Motor neuron (in vitro differentiated cells): ENCODE data around the gene COA3. TPM values are rescaled to one million over a fixed set of nuclear protein-coding genes. Genes with fewer than 3 reads are reported as not detected.
A peak's percentile ranks its signal among the peaks of the same experiment; 100 is the strongest.

Source experiments
- ATAC-seq, 8 experiments: fragments of 200-7000 bp; cut with Tn5 transposase; replicated peaks in 6 of 8; 2 replicates each; pipeline ENCODE4 v1.8.0; 2021; ENCODE audit warnings: mild to moderate bottlenecking in 8 of 8, moderate library complexity in 8 of 8
- H3K27ac ChIP-seq, 2 donors: fragments of 250-450 bp; sonication (Bioruptor Pico); 2 replicates each; pipeline ENCODE4 v1.9.0; 2021; ENCODE audit warnings: antibody characterized with exemption in 2 of 2, mild to moderate bottlenecking in 2 of 2, moderate library complexity in 1 of 2
- H3K4me1 ChIP-seq, 2 donors: fragments of 250-450 bp; sonication (Bioruptor Pico); replicated peaks in 1 of 2; 2 replicates each; pipeline ENCODE4 v1.6.1; 2021; ENCODE audit warnings: antibody characterized with exemption in 2 of 2, mild to moderate bottlenecking in 2 of 2, moderate library complexity in 1 of 2
- H3K4me3 ChIP-seq, 5 donors: fragments of 250-450 bp; sonication (Bioruptor Pico); 2 replicates each; pipeline ENCODE4 v1.9.0; 2021; ENCODE audit warnings: antibody characterized with exemption in 5 of 5, mild to moderate bottlenecking in 5 of 5, moderate library complexity in 4 of 5
- WGBS, 10 experiments: fragments of 450-650 bp; shearing (Covaris generic); methylation state at CpG; one replicate each; pipeline ENCODE4 v1.0.0; 2022; 5-methylcytosine and 5-hydroxymethylcytosine counted together
- in situ Hi-C, 9 experiments: fragments of 400-800 bp; cut with MboI; loops; one replicate each; pipeline ENCODE4 v1.15.0; 2021; ENCODE audit warnings: low sequenced_read_pairs in 9 of 9, low pct_unique_long_range_greater_than_20kb in 2 of 9; ENCODE audit not compliant: unreplicated experiment in 9 of 9
- total RNA-seq, 8 experiments: library from RNA; unstranded; fragments of 300-600 nt; gene quantifications; 2 replicates each; pipeline versions ENCODE4 v1.2.3 to v1.2.4, GENCODE V29; 2022

Gene COA3
- total RNA-seq, 8 experiments from 2014 or later, result 58.7 to 114 (median 72.5) TPM

DNA sequence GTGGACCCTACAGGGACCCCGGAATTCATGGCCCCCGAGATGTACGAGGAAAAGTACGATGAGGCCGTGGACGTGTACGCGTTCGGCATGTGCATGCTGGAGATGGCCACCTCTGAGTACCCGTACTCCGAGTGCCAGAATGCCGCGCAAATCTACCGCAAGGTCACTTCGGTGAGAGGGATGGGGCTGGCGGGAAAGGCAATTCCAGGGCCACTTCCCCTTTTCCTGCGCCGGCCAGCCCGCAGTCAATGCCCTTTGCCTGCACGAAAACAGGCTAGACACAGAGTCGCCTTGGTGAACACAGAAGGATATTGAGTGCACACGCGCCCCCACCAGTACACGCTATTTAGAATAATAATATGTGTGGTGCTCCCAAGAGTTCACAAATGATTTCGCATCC lies 14.1 kb downstream of the COA3 start:
- no peak overlapping the region for H3K27ac ChIP-seq
- in situ Hi-C loops, result no loop called here
- 19 to 98% (median 92%) methylated on average over 2 to 14 of the region's 25 CpGs; no CpG with 5 or more reads in 7 of the 10 experiments for WGBS, 10 experiments
- H3K4me1 ChIP-seq, result peaks cover 3 to 4% of the 10 kb centered on the region in 2 donors
- ATAC-seq, result no peak
- no peak overlapping the region for H3K4me3 ChIP-seq

DNA sequence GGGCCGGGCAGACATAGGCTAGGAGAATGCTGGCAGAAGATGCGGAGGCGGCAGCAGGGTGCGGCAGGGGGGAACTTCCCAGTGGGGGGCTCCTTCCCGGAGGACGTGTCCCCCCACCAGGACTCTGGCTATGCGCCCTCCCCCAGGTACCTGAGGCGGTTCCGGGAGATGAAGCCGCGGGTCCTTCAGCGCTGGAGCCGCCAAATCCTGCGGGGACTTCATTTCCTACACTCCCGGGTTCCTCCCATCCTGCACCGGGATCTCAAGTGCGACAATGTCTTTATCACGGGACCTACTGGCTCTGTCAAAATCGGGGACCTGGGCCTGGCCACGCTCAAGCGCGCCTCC lies 14.7 kb downstream of the COA3 start:
- WGBS, 10 experiments, result 15 to 100% (median 74%) methylated on average over 1 to 13 of the region's 22 CpGs; no CpG with 5 or more reads in 4 of the 10 experiments

DNA sequence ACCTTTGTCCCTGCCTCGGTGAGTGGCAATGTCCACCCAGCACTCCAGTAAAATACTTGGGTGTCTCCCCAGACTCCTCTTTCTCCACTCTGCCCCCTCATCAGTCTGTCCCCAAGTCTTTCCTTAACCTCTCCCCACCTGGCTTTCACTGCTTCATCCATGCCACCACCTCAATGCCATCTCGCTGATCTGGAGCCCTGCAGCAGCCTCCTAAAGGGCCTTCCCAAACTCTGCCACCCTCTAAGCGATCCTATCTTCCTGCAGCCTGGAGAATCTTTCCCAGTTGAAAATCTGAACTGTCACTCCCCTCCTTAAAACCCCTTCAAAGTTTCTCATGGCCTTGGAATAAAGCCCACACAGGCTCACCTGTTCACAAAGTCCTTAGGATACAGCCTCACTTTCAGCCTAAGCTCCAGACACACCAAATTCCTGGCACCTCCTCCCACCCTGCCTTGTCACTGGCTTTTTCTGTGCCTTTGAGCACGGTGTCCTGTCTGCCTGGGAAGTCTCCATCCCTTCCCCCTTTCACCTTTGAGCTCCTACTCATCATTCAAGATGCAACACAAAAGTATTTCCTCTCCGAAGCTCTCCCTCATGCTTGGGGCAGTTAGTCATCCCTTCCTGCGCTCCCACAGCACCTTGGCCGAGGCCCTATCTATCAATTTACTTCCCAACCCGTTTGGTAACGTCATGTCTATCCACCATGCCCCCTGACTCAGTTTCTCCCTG lies 15.3 kb downstream of the COA3 start:
- Histone ChIP-seq H3K4me1 (peaks cover 3 to 4% of the 10 kb centered on the region in 2 donors), H3K4me3 (no peak overlapping the region), H3K27ac (no peak overlapping the region)
- in situ Hi-C loops, result no loop called here
- 0 to 67% (median 40%) methylated on average over 1 to 7 of the region's 9 CpGs; no CpG with 5 or more reads in 1 of the 10 experiments for WGBS, 10 experiments
- no peak for ATAC-seq

More for the DNA sequence above, 14.7 kb downstream of the COA3 start:
- no peak overlapping the region for H3K27ac ChIP-seq
- H3K4me3 ChIP-seq, result no peak overlapping the region
- in situ Hi-C loops, result no loop called here
- peaks cover 3 to 4% of the 10 kb centered on the region in 2 donors for H3K4me1 ChIP-seq
- no peak for ATAC-seq

DNA sequence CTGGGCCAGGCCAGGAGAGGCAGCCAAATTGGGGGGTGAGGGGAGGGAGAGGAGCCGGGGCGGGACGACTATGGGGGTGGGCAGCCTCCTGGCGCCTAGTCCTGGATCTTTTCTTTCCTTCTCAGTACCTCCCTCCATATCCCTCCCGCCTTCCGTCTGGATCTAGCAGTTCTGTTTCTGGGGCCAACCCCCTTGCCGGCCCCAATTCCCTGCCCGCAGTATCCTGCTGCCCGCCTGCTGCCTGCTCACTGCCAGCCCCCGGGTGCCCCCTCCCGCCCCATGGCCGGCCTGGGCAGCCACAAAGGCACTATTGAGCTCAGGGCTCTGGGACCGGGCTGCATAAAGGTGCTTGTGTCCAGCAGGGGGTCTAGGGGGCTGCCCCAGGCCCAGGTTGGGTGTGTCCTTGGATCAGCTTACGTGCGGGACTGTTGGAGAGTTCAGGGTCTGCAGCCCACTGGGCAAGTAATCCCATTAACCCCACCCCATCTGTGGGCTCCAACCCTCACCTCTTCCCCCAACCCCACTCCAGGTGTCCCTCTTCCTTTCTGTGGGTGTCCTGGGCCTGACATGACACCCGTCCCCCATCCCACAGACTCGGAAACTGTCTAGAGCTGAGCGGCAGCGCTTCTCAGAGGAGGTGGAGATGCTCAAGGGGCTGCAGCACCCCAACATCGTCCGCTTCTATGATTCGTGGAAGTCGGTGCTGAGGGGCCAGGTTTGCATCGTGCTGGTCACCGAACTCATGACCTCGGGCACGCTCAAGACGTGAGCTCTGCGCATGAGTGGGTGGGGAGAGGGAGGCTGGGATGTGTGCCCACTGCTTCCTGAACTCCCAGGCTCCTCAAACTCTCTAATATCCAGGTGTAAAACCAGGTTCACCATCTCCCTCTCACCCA lies 16.1 kb downstream of the COA3 start:
- Histone ChIP-seq H3K4me3 (no peak overlapping the region), H3K27ac (no peak overlapping the region), H3K4me1 (peaks cover 3 to 4% of the 10 kb centered on the region in 2 donors)
- in situ Hi-C loops, result no loop called here
- 67 to 83% methylated on average over 3 to 7 of the region's 29 CpGs; no CpG with 5 or more reads in 8 of the 10 experiments for WGBS, 10 experiments
- no peak for ATAC-seq

DNA sequence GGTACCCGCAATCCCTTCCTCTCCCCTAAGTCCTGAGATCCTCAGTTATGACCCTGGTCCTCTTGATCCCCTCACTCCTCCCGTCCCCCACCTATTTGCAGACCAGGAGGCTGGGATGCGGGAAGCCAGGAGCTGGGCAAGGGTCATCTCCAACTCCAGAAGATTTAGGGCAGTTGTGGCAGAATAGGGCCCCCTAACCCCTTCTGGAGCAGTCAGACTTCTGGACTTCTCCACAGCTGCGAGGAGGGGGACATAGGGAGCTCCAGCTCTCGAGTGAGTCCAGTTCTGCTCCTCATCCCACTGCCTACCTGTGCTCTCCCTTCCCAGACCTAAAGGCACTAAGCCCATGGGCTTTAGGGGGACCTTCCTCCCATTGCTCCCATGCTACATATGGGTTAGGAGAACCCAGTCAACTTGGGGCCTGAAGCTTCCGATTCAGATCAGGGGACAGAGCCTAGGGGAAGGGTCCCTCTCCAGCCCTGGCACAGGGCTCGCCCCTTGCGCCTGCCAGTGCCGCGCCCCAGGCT lies 16.8 kb downstream of the COA3 start:
- Histone ChIP-seq H3K4me1 (peaks cover 3 to 4% of the 10 kb centered on the region in 2 donors), H3K27ac (no peak overlapping the region), H3K4me3 (no peak overlapping the region)
- in situ Hi-C loops, result no loop called here
- ATAC-seq, result no peak
- WGBS, 10 experiments, result 17 to 100% (median 86%) methylated on average over 1 to 5 of the region's 10 CpGs; no CpG with 5 or more reads in 4 of the 10 experiments

DNA sequence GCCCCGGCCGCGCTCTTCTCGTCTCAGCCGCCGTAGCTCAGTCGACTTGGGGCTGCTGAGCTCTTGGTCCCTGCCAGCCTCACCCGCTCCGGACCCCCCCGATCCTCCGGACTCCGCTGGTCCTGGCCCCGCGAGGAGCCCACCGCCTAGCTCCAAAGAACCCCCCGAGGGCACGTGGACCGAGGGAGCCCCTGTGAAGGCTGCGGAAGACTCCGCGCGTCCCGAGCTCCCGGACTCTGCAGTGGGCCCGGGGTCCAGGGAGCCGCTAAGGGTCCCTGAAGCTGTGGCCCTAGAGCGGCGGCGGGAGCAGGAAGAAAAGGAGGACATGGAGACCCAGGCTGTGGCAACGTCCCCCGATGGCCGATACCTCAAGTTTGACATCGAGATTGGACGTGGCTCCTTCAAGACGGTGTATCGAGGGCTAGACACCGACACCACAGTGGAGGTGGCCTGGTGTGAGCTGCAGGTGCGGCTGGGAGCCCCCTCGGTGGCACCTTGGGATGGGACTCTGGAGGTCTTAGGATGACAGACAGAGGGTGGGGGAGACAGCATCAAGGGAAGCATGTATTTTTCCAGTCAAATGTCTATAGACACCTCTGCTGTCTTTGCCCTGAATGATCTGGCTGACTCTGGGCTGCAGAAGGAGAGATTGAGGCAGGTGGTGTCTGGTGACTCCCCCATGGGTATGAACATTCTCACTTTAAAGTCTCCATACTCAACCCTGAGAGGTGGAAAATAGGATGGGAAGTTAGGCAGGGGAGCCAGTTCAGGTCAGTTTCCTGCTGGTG lies 17.5 kb downstream of the COA3 start:
- H3K4me3 ChIP-seq, result peak overlapping the region; percentile 15 to 34 (median 28)
- WGBS, 10 experiments, result 0 to 21% (median 10%) methylated on average over 2 to 6 of the region's 39 CpGs; no CpG with 5 or more reads in 6 of the 10 experiments
- H3K27ac ChIP-seq, result no peak overlapping the region
- ATAC-seq, result peak in 6 of 8 experiments; percentile 5 to 38 (median 10)
- peaks cover 3 to 4% of the 10 kb centered on the region in 2 donors for H3K4me1 ChIP-seq
- in situ Hi-C loops, result no loop called here

DNA sequence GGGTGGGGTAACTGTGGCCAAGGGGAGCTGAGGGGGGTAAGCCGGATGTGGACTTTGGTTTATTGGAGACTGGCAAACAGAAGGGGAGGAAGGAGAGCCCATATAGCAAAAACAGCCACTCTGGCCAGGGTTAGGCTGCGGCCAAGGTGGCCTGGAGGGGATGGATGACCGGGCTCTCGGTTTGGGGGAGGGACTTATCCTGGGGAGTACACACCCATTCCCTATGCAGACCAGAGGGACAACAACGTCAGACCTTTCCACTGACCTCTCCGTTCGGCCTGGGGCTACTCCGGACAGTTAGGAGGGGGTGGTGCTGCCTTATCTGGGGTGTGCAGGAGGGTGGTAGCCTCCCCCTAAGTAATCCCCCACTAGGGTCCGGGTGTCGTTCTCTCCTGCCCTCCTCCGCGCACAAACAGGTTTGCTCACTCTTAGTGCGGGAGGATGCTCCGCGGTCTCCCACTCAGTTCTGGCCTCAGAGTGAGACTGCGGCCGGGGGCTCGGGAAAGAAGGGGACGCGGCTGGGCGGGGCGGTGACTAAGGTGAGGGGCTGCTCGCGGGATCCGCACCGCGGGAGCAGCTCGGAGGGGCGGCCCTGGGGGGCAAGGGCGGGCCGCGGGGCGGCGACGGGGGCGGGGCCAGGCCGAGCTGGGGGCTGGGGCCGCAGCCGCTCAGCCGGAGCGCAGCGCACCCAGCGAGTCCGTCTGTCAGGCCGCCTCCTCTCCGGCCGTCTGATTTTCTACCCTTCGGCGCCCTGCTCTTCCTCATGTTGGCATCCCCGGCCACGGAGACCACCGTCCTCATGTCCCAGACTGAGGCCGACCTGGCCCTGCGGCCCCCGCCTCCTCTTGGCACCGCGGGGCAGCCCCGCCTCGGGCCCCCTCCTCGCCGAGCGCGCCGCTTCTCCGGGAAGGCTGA lies 18.3 kb downstream of the COA3 start, which contains the start of gene WNK4:
Gene WNK4, plus strand, starts transcription at position 675 of the 915 bp plus-strand sequence. Its CDS starts 89 bp downstream, at position 764.
- in situ Hi-C loops, result no loop called here
- peaks cover 3 to 4% of the 10 kb centered on the region in 2 donors for H3K4me1 ChIP-seq
- no peak within 1 kb of the TSS for H3K27ac ChIP-seq
- peak within 1 kb of the TSS; percentile 15 to 34 (median 28) for H3K4me3 ChIP-seq
- WGBS, 10 experiments, result 0 to 80% (median 13%) methylated on average over 1 to 3 of the region's 65 CpGs; no CpG with 5 or more reads in 6 of the 10 experiments
- peak; percentile 63 to 82 (median 70) for ATAC-seq

DNA sequence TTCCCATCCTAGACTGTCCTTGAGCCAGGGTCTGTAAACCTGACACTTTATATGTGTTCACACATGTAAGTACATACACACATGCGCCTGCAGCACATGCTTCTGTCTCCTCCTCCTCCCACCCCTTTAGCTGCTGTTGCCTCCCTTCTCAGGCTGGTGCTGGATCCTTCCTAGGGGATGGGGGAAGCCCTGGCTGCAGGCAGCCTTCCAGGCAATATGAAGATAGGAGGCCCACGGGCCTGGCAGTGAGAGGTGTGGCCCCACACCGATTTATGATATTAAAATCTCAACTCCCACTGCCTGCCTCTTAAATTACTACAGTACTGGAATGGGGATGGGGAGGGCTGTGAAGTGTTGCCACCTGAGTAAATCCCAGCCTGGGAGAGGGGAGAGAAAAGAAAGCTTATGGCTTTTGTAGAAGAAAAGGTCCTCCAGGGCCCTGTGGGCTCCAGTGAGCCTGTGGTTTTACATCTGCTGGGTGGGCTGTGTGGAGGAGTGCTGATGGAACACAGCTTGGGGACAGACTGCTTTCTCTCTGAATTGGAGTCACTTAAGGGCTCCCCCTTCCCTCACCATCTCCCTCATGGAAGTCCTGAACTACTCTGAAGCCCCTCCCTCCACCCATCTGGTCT lies 19.1 kb downstream of the COA3 start:
- in situ Hi-C loops, result no loop called here
- Histone ChIP-seq H3K4me1 (peaks cover 0 to 4% of the 10 kb centered on the region in 2 donors), H3K27ac (no peak overlapping the region), H3K4me3 (no peak overlapping the region)
- ATAC-seq, result peak in 3 of 8 experiments; percentile 3 to 13 (median 8)
- WGBS, 10 experiments, result 20 to 100% (median 90%) methylated on average over 1 to 2 of the region's 3 CpGs; no CpG with 5 or more reads in 3 of the 10 experiments

DNA sequence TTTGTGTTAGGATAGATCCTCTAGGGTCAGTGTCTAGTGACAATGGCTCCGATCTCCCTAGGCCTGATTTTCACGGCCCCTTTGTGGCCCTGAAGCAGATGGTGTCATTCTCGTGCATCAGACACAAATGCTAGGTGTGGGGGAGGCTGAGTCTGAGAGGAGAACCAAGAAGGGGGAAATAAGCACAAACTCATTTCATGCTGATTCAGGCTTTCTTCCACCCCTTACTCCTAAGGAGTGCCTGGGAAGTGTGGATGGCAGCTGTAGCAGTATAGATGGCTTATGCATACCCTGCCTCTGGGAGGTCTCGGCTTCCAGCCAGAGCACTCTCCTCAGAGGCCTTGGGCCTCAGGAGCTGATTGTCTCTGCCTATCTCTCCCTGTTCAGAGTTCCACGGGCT lies 19.9 kb downstream of the COA3 start:
- Histone ChIP-seq H3K4me1 (peaks cover 6 to 8% of the 10 kb centered on the region in 2 donors), H3K27ac (no peak overlapping the region), H3K4me3 (no peak overlapping the region)
- in situ Hi-C loops, result no loop called here
- whole genome bisulfite sequencing, 10 experiments, result 61 to 100% (median 94%) methylated on average over 1 to 3 of the region's 5 CpGs; no CpG with 5 or more reads in 5 of the 10 experiments
- no peak for ATAC-seq

DNA sequence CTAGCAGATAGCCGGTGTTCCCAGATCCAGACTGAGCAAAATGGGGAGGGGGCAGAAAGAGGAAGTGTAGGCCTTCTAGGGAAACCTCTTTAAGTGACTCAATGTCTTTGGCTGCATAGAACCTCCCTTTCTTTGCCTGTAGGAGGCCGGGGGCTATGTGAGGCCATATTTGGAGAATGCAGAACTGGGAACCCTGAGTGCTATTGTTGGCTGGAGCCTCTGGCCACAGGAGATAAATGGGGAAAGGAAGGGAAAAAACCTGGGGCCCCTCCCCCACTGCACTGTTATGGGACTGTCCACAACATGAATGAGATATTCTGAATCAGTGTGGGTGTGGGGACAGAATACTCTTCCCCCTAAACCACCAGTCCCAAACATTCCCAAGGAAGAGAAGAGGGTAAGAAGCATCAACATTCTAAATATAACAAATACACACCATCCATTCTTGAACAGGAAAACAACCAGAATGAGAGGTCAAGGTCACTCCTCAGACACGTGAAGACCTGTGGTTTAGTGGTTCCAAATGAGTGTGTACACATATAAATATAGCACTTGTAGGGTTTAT lies 22.9 kb downstream of the COA3 start:
- in situ Hi-C loops, result no loop called here
- Histone ChIP-seq H3K4me3 (no peak overlapping the region), H3K4me1 (peaks cover 8 to 10% of the 10 kb centered on the region in 2 donors), H3K27ac (no peak overlapping the region)
- 50 to 100% (median 79%) methylated on average over 1 to 3 of the region's 3 CpGs; no CpG with 5 or more reads in 4 of the 10 experiments for WGBS, 10 experiments
- no peak for ATAC-seq
